Tibial nerve (tissue), 4 donors: ENCODE measurements around the gene VAMP1.

Experiments
- CTCF ChIP-seq, 5 experiments: fragments of 200-600 bp in 3 of 5; fragments of 450-650 bp in 2 of 5; sonication (generic) in 3 of 5; IDR thresholded peaks; one replicate each; pipeline ENCODE4 v1.5.1; 2016 to 2019; ENCODE audit warnings: antibody characterized with exemption in 5 of 5, mild to moderate bottlenecking in 3 of 5, moderate library complexity in 2 of 5
- EP300 ChIP-seq, 2 donors: sonication (generic); formaldehyde crosslinking; IDR thresholded peaks; one replicate each; pipeline ENCODE4 v1.6.1; 2017; ENCODE audit warnings: antibody characterized with exemption in 2 of 2, mild to moderate bottlenecking in 1 of 2
- POLR2A ChIP-seq, 2 donors: fragments of 450-650 bp; IDR thresholded peaks; one replicate each; pipeline ENCODE4 v1.6.1; 2017; ENCODE audit warnings: antibody characterized with exemption in 2 of 2, mild to moderate bottlenecking in 2 of 2, moderate library complexity in 2 of 2

- TF ChIP-seq CTCF (IDR thresholded peaks at IDR 0.05): no peak
- TF ChIP-seq POLR2A (IDR thresholded peaks at IDR 0.05): no peak
- no peak for TF ChIP-seq EP300 (IDR thresholded peaks at IDR 0.05)
Measured at GRCh38 chr12:6444031-6444430, 26.4 kb downstream of the VAMP1 start.
